Measurements from ENCODE around the gene PON2.

Gene PON2

DNA sequence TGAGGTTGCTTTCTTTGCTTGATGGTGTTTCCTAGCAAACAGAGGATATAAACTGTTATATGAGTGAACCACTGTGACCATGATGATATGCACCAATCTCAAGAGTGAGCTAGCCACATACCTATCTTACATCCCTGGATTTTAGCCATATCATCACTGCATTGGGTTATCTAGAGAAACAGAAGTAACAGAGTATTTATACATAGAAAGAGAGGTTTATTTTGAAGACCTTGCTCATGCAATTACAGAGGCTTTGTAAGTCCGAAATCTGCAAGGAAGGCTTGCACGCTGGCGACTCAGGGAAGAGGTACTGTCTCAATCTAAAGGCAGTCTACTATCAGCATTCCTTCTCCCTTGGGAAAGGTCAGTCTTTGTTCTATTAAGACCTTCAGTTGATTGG is 11.8 kb upstream of the PON2 start:
- H3K4me3 ChIP-seq (ENCODE audit: low read depth, low read length), result no peak overlapping the region
- DNase-seq (ENCODE audit: low read depth), result no peak
- in situ Hi-C loops (cut with HindIII; ENCODE audit: low sequenced_read_pairs), result no loop called here
- TF ChIP-seq, protein P1, sequence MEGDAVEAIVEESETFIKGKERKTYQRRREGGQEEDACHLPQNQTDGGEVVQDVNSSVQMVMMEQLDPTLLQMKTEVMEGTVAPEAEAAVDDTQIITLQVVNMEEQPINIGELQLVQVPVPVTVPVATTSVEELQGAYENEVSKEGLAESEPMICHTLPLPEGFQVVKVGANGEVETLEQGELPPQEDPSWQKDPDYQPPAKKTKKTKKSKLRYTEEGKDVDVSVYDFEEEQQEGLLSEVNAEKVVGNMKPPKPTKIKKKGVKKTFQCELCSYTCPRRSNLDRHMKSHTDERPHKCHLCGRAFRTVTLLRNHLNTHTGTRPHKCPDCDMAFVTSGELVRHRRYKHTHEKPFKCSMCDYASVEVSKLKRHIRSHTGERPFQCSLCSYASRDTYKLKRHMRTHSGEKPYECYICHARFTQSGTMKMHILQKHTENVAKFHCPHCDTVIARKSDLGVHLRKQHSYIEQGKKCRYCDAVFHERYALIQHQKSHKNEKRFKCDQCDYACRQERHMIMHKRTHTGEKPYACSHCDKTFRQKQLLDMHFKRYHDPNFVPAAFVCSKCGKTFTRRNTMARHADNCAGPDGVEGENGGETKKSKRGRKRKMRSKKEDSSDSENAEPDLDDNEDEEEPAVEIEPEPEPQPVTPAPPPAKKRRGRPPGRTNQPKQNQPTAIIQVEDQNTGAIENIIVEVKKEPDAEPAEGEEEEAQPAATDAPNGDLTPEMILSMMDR (IDR thresholded peaks at IDR 0.05; ENCODE audit: low read depth, low read length, missing control alignments), result no peak

DNA sequence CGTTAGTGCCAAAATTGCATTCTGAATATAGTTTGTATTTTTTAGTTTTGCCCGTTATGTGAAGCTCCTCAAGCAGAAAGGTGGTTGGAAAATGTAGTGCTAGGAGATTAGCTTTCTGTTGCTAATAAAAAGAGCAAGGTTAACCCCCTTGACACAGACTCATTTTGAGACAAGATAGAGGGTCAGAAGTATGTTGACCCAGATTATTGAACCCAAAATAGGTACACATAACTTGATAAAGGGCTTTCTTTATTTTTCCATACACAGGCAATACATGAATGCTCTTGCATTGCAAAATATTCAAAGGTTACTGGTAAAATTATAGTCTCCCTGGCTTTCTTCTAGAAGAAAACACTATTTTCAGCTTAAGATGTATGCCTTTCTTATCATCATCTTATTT is 10.0 kb upstream of the PON2 start:
- DNase-seq (ENCODE audit: low read depth), result no peak
- in situ Hi-C loops (cut with HindIII; ENCODE audit: low sequenced_read_pairs), result no loop called here
- TF ChIP-seq, protein P1 (IDR thresholded peaks at IDR 0.05; ENCODE audit: low read depth, low read length, missing control alignments), result no peak
- H3K4me3 ChIP-seq (ENCODE audit: low read depth, low read length), result no peak overlapping the region

DNA sequence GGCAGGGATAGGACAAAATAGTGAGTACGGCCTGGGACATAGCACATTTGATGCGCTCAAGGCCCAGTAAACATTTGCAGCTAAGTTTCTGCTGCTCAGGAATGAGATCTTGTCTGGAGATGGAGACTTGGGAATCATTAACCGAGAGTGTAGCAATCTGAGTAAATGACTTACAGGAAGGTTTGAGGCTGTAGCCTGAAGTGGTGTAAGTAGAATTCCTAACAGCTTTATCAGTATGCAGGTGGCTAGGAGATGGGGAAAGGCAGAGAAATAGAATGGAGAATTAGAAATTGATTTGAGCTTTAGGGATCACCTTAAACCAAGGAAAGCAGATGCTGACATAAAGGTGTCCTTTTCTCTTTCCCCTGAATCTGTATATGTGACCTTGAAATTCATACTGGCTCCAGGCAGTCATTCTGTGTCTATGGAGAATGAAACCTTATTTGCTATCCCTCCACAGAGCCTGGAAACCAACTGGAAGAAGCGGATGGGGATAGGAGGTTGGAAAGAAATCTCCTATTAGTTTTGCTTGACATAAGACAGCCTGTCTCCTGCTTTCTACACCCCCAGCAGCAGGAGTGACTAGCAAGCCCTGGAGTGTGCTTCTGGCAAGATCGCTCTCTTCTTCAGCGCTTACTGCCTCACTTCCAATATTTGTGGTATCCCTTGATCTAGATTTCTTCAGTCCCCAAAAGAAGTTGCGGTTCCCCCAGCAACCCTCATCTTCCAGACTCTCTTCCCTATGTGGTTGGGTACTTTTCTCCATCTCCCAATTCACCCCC is 6.4 kb upstream of the PON2 start:
- in situ Hi-C loops (cut with HindIII; ENCODE audit: low sequenced_read_pairs), result no loop called here
- TF ChIP-seq, protein P1 (IDR thresholded peaks at IDR 0.05; ENCODE audit: low read depth, low read length, missing control alignments), result no peak
- no peak for DNase-seq (ENCODE audit: low read depth)
- no peak overlapping the region for H3K4me3 ChIP-seq (ENCODE audit: low read depth, low read length)

DNA sequence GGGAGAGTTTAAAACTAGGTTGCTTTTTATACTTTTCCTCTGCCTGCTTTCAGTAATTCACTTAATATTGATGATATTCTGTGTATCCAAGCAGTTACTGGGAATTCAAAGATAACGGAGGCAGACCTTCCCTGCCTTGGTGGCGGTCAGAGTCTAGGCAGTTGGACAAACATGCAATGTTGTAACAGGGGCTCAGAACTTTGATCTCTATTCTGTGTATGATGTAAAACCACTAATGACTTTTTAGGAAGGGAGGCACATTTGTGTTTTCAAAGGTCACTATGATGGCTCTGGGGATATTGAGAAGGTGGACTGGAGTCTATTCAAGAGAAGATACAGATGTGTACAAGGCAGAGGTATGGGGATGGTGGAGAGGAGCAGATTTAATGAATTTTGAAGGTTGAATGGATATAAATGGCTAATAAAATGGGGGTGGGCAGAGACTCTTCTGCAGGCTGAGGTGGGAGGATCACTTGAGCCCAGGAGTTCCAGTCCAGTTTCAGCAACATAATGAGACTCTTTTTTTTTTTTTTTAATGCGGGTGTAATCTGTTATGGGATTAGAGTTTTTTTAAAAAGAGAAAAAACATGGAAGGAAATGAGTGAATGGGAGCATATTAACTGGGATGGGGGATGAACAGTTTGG is 5.7 kb upstream of the PON2 start:
- no peak for DNase-seq (ENCODE audit: low read depth)
- H3K4me3 ChIP-seq (ENCODE audit: low read depth, low read length), result no peak overlapping the region
- in situ Hi-C loops (cut with HindIII; ENCODE audit: low sequenced_read_pairs), result no loop called here
- TF ChIP-seq, protein P1 (IDR thresholded peaks at IDR 0.05; ENCODE audit: low read depth, low read length, missing control alignments), result no peak

DNA sequence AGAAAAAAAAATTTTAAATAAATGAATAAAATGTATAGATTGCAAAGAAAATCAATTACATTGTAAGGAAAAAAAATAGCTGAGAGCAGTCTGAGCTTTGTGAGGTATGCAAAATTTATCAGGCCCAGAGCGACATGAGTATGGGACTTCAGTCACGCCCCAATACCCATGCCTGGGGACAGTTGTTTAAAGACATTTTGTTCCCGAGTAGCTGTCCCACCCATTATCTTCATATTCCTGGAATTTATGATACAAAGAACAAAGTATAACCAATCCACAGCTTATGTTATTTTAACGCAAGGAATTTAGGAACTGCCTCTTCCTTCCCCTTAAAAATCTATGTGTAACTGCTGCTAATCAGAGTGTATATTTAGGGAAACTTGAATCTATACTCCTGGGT is 1.6 kb upstream of the PON2 start:
- in situ Hi-C loops (cut with HindIII; ENCODE audit: low sequenced_read_pairs), result no loop called here
- no peak for DNase-seq (ENCODE audit: low read depth)
- TF ChIP-seq, protein P1 (IDR thresholded peaks at IDR 0.05; ENCODE audit: low read depth, low read length, missing control alignments), result no peak
- no peak overlapping the region for H3K4me3 ChIP-seq (ENCODE audit: low read depth, low read length)

DNA sequence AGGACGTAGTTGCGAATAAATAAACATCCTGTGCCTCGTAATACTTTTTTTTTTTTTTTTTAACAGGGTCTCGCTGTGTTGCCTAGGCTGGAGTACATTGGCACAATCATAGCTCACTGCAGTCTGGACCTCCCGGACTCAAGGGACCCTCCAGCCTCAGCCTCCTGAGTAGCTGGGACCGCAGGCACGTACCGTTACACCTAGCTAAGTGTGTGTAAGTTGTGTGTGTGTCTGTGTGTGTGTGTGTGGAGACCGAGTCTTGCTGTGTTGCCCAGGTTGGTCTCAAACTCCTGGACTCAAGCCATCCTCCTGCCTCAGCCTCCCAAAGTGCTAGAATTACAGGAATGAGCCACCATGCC is 573 bp upstream of the PON2 start:
- in situ Hi-C loops (cut with HindIII; ENCODE audit: low sequenced_read_pairs), result no loop called here
- H3K4me3 ChIP-seq (ENCODE audit: low read depth, low read length), result peak overlapping the region; percentile 66
- no peak for DNase-seq (ENCODE audit: low read depth)
- TF ChIP-seq, protein P1 (IDR thresholded peaks at IDR 0.05; ENCODE audit: low read depth, low read length, missing control alignments), result no peak
